HG02623 (cell line): ENCODE measurements around the gene MINK1.
"Not testable (repeated sequence)": the region's sequence is repeated elsewhere in the genome, so short reads cannot be mapped to it uniquely, and the experiment has no call there.

ENCODE experiments used
- ATAC-seq: cut with Tn5 transposase; IDR thresholded peaks from one replicate; pipeline ENCODE4 v1.9.1; 2021; ENCODE audit warnings: moderate library complexity; ENCODE audit not compliant: unreplicated experiment

Gene MINK1

GRCh38 chr17:4926577-4927335 lies 93.6 kb downstream of the MINK1 start:
- not testable (repeated sequence) for ATAC-seq

GRCh38 chr17:4928881-4929280 lies 95.7 kb downstream of the MINK1 start:
- no peak for ATAC-seq

- ATAC-seq: no peak
Observed at GRCh38 chr17:4931963-4932362, 98.8 kb downstream of the MINK1 start, which contains the start of gene GP1BA. GP1BA (plus strand) TSS chr17:4932277; CDS start chr17:4932605, 328 bp downstream.

GRCh38 chr17:4932756-4933155 lies 99.6 kb downstream of the MINK1 start:
- ATAC-seq: no peak

GRCh38 chr17:4933646-4934045 lies 100.5 kb downstream of the MINK1 start:
- no peak for ATAC-seq

- no peak for ATAC-seq
Observed at GRCh38 chr17:4934173-4934979, 101.2 kb downstream of the MINK1 start.

GRCh38 chr17:4935650-4936049 lies 102.5 kb downstream of the MINK1 start:
- ATAC-seq: no peak

GRCh38 chr17:4936436-4936835 lies 103.3 kb downstream of the MINK1 start:
- ATAC-seq: no peak

GRCh38 chr17:4937553-4937952 lies 104.4 kb downstream of the MINK1 start:
- no peak for ATAC-seq

GRCh38 chr17:4938069-4938491 lies 104.9 kb downstream of the MINK1 start:
- no peak for ATAC-seq

GRCh38 chr17:4938688-4939545 lies 105.8 kb downstream of the MINK1 start:
- no peak for ATAC-seq

- ATAC-seq: peak; percentile 4
Observed at GRCh38 chr17:4939546-4939795, 106.3 kb downstream of the MINK1 start.

GRCh38 chr17:4939796-4940554 lies 106.8 kb downstream of the MINK1 start, which contains the start of the genes RNF167 and SLC25A11:
RNF167 (plus strand) TSS chr17:4940268; CDS start chr17:4940910, 642 bp downstream.
SLC25A11 (minus strand) TSS chr17:4940046; CDS start chr17:4939910, 136 bp downstream.
- ATAC-seq: peak; percentile 70

- no peak for ATAC-seq
Observed at GRCh38 chr17:4940555-4941318, 107.6 kb downstream of the MINK1 start.

- ATAC-seq: no peak
Observed at GRCh38 chr17:4941319-4941610, 108.1 kb downstream of the MINK1 start.

GRCh38 chr17:4942760-4943508 lies 109.8 kb downstream of the MINK1 start:
- ATAC-seq: no peak

- no peak for ATAC-seq
Observed at GRCh38 chr17:4944163-4944553, 111.0 kb downstream of the MINK1 start.

GRCh38 chr17:4944554-4945175 lies 111.5 kb downstream of the MINK1 start:
- no peak for ATAC-seq
